Measurements from ENCODE around the gene MLLT1.
"Not testable (repeated sequence)": the region's sequence is repeated elsewhere in the genome, so short reads cannot be mapped to it uniquely, and the experiment has no call there.

The MLLT1 gene

GRCh38 chr19:6287269-6287885 lies 7.6 kb upstream of the MLLT1 start:
- Histone ChIP-seq H3K9me3 (ENCODE audit: low read length) (peaks cover 20% of the 10 kb centered on the region), H3K36me3 (ENCODE audit: insufficient read depth, low read length) (no peaks in the 10 kb centered on the region), H3K4me3 (ENCODE audit: low read length) (no peak overlapping the region), H3K27me3 (ENCODE audit: insufficient read depth, low read length) (no peaks in the 10 kb centered on the region), H2AFZ (ENCODE audit: low read depth, low read length) (no peak overlapping the region), H3K4me1 (ENCODE audit: insufficient read depth, low read length) (no peaks in the 10 kb centered on the region)

- no peaks in the 10 kb centered on the region for H3K27me3 ChIP-seq (ENCODE audit: insufficient read depth, low read length)
- no peaks in the 10 kb centered on the region for H3K4me1 ChIP-seq (ENCODE audit: insufficient read depth, low read length)
- no peak overlapping the region for H2AFZ ChIP-seq (ENCODE audit: low read depth, low read length)
- peaks cover 13% of the 10 kb centered on the region for H3K9me3 ChIP-seq (ENCODE audit: low read length)
- H3K36me3 ChIP-seq (ENCODE audit: insufficient read depth, low read length) = no peaks in the 10 kb centered on the region
- no peak overlapping the region for H3K4me3 ChIP-seq (ENCODE audit: low read length)
Observed at GRCh38 chr19:6286676-6287075, 6.9 kb upstream of the MLLT1 start.

GRCh38 chr19:6282393-6282792 lies 2.6 kb upstream of the MLLT1 start:
- not testable (repeated sequence) for H3K36me3 ChIP-seq (ENCODE audit: insufficient read depth, low read length); H2AFZ ChIP-seq (ENCODE audit: low read depth, low read length); H3K27me3 ChIP-seq (ENCODE audit: insufficient read depth, low read length); H3K4me3 ChIP-seq (ENCODE audit: low read length); H3K9me3 ChIP-seq (ENCODE audit: low read length)
- peaks cover 11% of the 10 kb centered on the region for H3K4me1 ChIP-seq (ENCODE audit: insufficient read depth, low read length)

- Histone ChIP-seq H2AFZ (ENCODE audit: low read depth, low read length) (no peak overlapping the region), H3K36me3 (ENCODE audit: insufficient read depth, low read length) (peaks cover 10% of the 10 kb centered on the region)
Observed at GRCh38 chr19:6279620-6279930, 200 bp downstream of the MLLT1 start.

GRCh38 chr19:6278740-6279619 lies 795 bp downstream of the MLLT1 start:
- no peak overlapping the region for H2AFZ ChIP-seq (ENCODE audit: low read depth, low read length)
- H3K9me3 ChIP-seq (ENCODE audit: low read length) = no peaks in the 10 kb centered on the region
- peak overlapping the region; percentile 68 for H3K4me3 ChIP-seq (ENCODE audit: low read length)
- H3K4me1 ChIP-seq (ENCODE audit: insufficient read depth, low read length) = peaks cover 29% of the 10 kb centered on the region
- H3K36me3 ChIP-seq (ENCODE audit: insufficient read depth, low read length) = peaks cover 10% of the 10 kb centered on the region
- no peaks in the 10 kb centered on the region for H3K27me3 ChIP-seq (ENCODE audit: insufficient read depth, low read length)

More at GRCh38 chr19:6279620-6279930, 200 bp downstream of the MLLT1 start:
- Histone ChIP-seq H3K4me1 (ENCODE audit: insufficient read depth, low read length) (peaks cover 23% of the 10 kb centered on the region), H3K27me3 (ENCODE audit: insufficient read depth, low read length) (no peaks in the 10 kb centered on the region), H3K4me3 (ENCODE audit: low read length) (peak overlapping the region; percentile 68), H3K9me3 (ENCODE audit: low read length) (no peaks in the 10 kb centered on the region)

- H3K4me3 ChIP-seq (ENCODE audit: low read length) = peak overlapping the region; percentile 12
Observed at GRCh38 chr19:6278051-6278450, 1.7 kb downstream of the MLLT1 start.

GRCh38 chr19:6276447-6276846 lies 3.3 kb downstream of the MLLT1 start:
- peaks cover 55% of the 10 kb centered on the region for H3K4me1 ChIP-seq (ENCODE audit: insufficient read depth, low read length)
- H2AFZ ChIP-seq (ENCODE audit: low read depth, low read length) = no peak overlapping the region
- H3K27me3 ChIP-seq (ENCODE audit: insufficient read depth, low read length) = no peaks in the 10 kb centered on the region
- no peaks in the 10 kb centered on the region for H3K9me3 ChIP-seq (ENCODE audit: low read length)
- peaks cover 10% of the 10 kb centered on the region for H3K36me3 ChIP-seq (ENCODE audit: insufficient read depth, low read length)
- no peak overlapping the region for H3K4me3 ChIP-seq (ENCODE audit: low read length)

More at GRCh38 chr19:6278051-6278450, 1.7 kb downstream of the MLLT1 start:
- Histone ChIP-seq H3K36me3 (ENCODE audit: insufficient read depth, low read length) (peaks cover 10% of the 10 kb centered on the region), H3K4me1 (ENCODE audit: insufficient read depth, low read length) (peaks cover 39% of the 10 kb centered on the region), H3K9me3 (ENCODE audit: low read length) (no peaks in the 10 kb centered on the region), H3K27me3 (ENCODE audit: insufficient read depth, low read length) (no peaks in the 10 kb centered on the region), H2AFZ (ENCODE audit: low read depth, low read length) (no peak overlapping the region)

- H3K27me3 ChIP-seq (ENCODE audit: insufficient read depth, low read length) = no peaks in the 10 kb centered on the region
- peaks cover 56% of the 10 kb centered on the region for H3K4me1 ChIP-seq (ENCODE audit: insufficient read depth, low read length)
- H3K9me3 ChIP-seq (ENCODE audit: low read length) = no peaks in the 10 kb centered on the region
- H3K4me3 ChIP-seq (ENCODE audit: low read length) = no peak overlapping the region
- no peak overlapping the region for H2AFZ ChIP-seq (ENCODE audit: low read depth, low read length)
- peaks cover 13% of the 10 kb centered on the region for H3K36me3 ChIP-seq (ENCODE audit: insufficient read depth, low read length)
Observed at GRCh38 chr19:6275170-6275744, 4.5 kb downstream of the MLLT1 start.

- Histone ChIP-seq H3K4me1 (ENCODE audit: insufficient read depth, low read length) (peaks cover 56% of the 10 kb centered on the region), H3K4me3 (ENCODE audit: low read length) (no peak overlapping the region), H3K9me3 (ENCODE audit: low read length) (no peaks in the 10 kb centered on the region), H3K27me3 (ENCODE audit: insufficient read depth, low read length) (no peaks in the 10 kb centered on the region), H3K36me3 (ENCODE audit: insufficient read depth, low read length) (peaks cover 18% of the 10 kb centered on the region), H2AFZ (ENCODE audit: low read depth, low read length) (no peak overlapping the region)
Observed at GRCh38 chr19:6274756-6275155, 5.0 kb downstream of the MLLT1 start.

- Histone ChIP-seq H3K4me1 (ENCODE audit: insufficient read depth, low read length) (peaks cover 55% of the 10 kb centered on the region), H3K9me3 (ENCODE audit: low read length) (no peaks in the 10 kb centered on the region), H3K36me3 (ENCODE audit: insufficient read depth, low read length) (peaks cover 26% of the 10 kb centered on the region), H3K4me3 (ENCODE audit: low read length) (no peak overlapping the region), H2AFZ (ENCODE audit: low read depth, low read length) (no peak overlapping the region), H3K27me3 (ENCODE audit: insufficient read depth, low read length) (no peaks in the 10 kb centered on the region)
Observed at GRCh38 chr19:6273701-6274601, 5.8 kb downstream of the MLLT1 start.

- H3K4me3 ChIP-seq (ENCODE audit: low read length) = no peak overlapping the region
- H3K4me1 ChIP-seq (ENCODE audit: insufficient read depth, low read length) = peaks cover 47% of the 10 kb centered on the region
- H3K9me3 ChIP-seq (ENCODE audit: low read length) = no peaks in the 10 kb centered on the region
- H3K27me3 ChIP-seq (ENCODE audit: insufficient read depth, low read length) = no peaks in the 10 kb centered on the region
- peaks cover 34% of the 10 kb centered on the region for H3K36me3 ChIP-seq (ENCODE audit: insufficient read depth, low read length)
- H2AFZ ChIP-seq (ENCODE audit: low read depth, low read length) = no peak overlapping the region
Observed at GRCh38 chr19:6272913-6273600, 6.7 kb downstream of the MLLT1 start.

- peaks cover 41% of the 10 kb centered on the region for H3K36me3 ChIP-seq (ENCODE audit: insufficient read depth, low read length)
- no peak overlapping the region for H2AFZ ChIP-seq (ENCODE audit: low read depth, low read length)
- no peak overlapping the region for H3K4me3 ChIP-seq (ENCODE audit: low read length)
- no peaks in the 10 kb centered on the region for H3K9me3 ChIP-seq (ENCODE audit: low read length)
- peaks cover 44% of the 10 kb centered on the region for H3K4me1 ChIP-seq (ENCODE audit: insufficient read depth, low read length)
- H3K27me3 ChIP-seq (ENCODE audit: insufficient read depth, low read length) = no peaks in the 10 kb centered on the region
Observed at GRCh38 chr19:6272411-6272791, 7.4 kb downstream of the MLLT1 start.
